HepG2 (cell line): ENCODE results near the gene NEURL1B. TPM values are rescaled to one million over a fixed set of nuclear protein-coding genes. Genes with fewer than 3 reads are reported as not detected.
A peak's percentile ranks its signal among the peaks of the same experiment; 100 is the strongest.
"Not testable (repeated sequence)": the region's sequence is repeated elsewhere in the genome, so short reads cannot be mapped to it uniquely, and the experiment has no call there.

Source experiments
- ATAC-seq: fragments of 200-7000 bp; cut with Tn5 transposase; 3 replicates; pipeline ENCODE4 v1.9.1; 2020; ENCODE audit warnings: mild to moderate bottlenecking, moderate library complexity
- BruUV-seq: library from RNA; stranded (reverse); fragments of 400-500 nt; replicated peaks from 2 replicates; lab custom pipeline; 2021; lab: Mats Ljungman, UMichigan
- CTCF ChIA-PET: fragments of 300-600 bp; formaldehyde crosslinking; extraction: SDS; loops from one replicate; lab custom pipeline; 2021; ENCODE audit warnings: low total read pairs, inconsistent platforms, low intra/inter-chr PET ratio; lab: Yijun Ruan, JAX
- POLR2A ChIA-PET: fragments of 350-600 bp; sonication (Branson Sonifier 250); formaldehyde crosslinking; loops from one replicate; lab custom pipeline; 2020; ENCODE audit warnings: antibody characterized with exemption, inconsistent platforms; lab: Yijun Ruan, JAX
- DNase-seq: peaks from one replicate; pipeline ENCODE4 v3.0.0-alpha.2; 2015; ENCODE audit warnings: low spot score
- FAIRE-seq: peaks from 3 replicates; lab custom pipeline; 2011; peaks lifted over from hg19 to GRCh38; lab: Jason Lieb, UNC
- H2AFZ ChIP-seq: one replicate; pipeline ENCODE4 v1.6.1; 2011; ENCODE audit warnings: low read length, inconsistent platforms
- H3K27ac ChIP-seq: fragments of 300-600 bp; 3 replicates; pipeline ENCODE4 v1.8.0; 2011; ENCODE audit warnings: mixed run types, mild to moderate bottlenecking, mixed read lengths, low read length, inconsistent platforms; ENCODE audit not compliant: insufficient read depth; ENCODE audit errors: extremely low read length
- H3K27me3 ChIP-seq, 2 experiments: fragments of 200-600 bp in 1 of 2; 2 replicates in 1 of 2; 3 replicates in 1 of 2; pipeline versions ENCODE4 v1.6.0 to v1.8.0; 2011; ENCODE audit warnings: low read length in 2 of 2, mild to moderate bottlenecking in 2 of 2, moderate library complexity in 2 of 2, inconsistent platforms in 1 of 2; ENCODE audit not compliant: insufficient read depth in 2 of 2, control insufficient read depth in 1 of 2
- H3K36me3 ChIP-seq, 2 experiments: fragments of 200-600 bp in 1 of 2; replicated peaks in 1 of 2; 2 replicates in 1 of 2; 3 replicates in 1 of 2; pipeline versions ENCODE4 v1.5.1 to v1.8.0; 2011; ENCODE audit warnings: low read length in 2 of 2, inconsistent platforms in 1 of 2; ENCODE audit not compliant: insufficient read depth in 2 of 2, control insufficient read depth in 1 of 2
- H3K4me1 ChIP-seq: 2 replicates; pipeline ENCODE4 v1.5.1; 2012; ENCODE audit warnings: low read length, inconsistent platforms; ENCODE audit not compliant: insufficient read depth
- H3K4me2 ChIP-seq: 2 replicates; pipeline ENCODE4 v1.6.0; 2011; ENCODE audit warnings: low read depth, low read length, inconsistent platforms
- H3K4me3 ChIP-seq, 3 experiments: fragments of 200-600 bp in 1 of 3; sonication (generic), shearing (Covaris generic) in 1 of 3; replicated peaks in 1 of 3; 2 replicates each; pipeline ENCODE4 v1.5.1; 2011 to 2016; ENCODE audit warnings: low read length in 3 of 3, inconsistent platforms in 2 of 3, low read depth in 2 of 3, mild to moderate bottlenecking in 2 of 3, control low read depth in 1 of 3, mixed read lengths in 1 of 3; ENCODE audit not compliant: insufficient read depth in 1 of 3
- H3K79me2 ChIP-seq: one replicate; pipeline ENCODE4 v1.6.1; 2011; ENCODE audit warnings: low read length, inconsistent platforms; ENCODE audit not compliant: insufficient read depth
- H3K9ac ChIP-seq: 2 replicates; pipeline ENCODE4 v1.6.0; 2011; ENCODE audit warnings: mild to moderate bottlenecking, low read depth, low read length, inconsistent platforms; ENCODE audit not compliant: insufficient read depth
- H3K9me3 ChIP-seq: 2 replicates; pipeline ENCODE4 v1.5.1; 2012; ENCODE audit warnings: mild to moderate bottlenecking, low read length
- H4K20me1 ChIP-seq: 2 replicates; pipeline ENCODE4 v1.6.0; 2011; ENCODE audit warnings: inconsistent platforms, mild to moderate bottlenecking, low read length, moderate library complexity; ENCODE audit not compliant: insufficient read depth
- HIVEP1 ChIP-seq: sonication (generic); formaldehyde crosslinking; IDR thresholded peaks from 2 replicates; pipeline ENCODE4 v1.4.0; 2020; ENCODE audit warnings: mild to moderate bottlenecking, missing genetic modification reagents
- MLLT10 ChIP-seq: sonication (generic); formaldehyde crosslinking; IDR thresholded peaks from 2 replicates; pipeline ENCODE4 v1.4.0; 2020; ENCODE audit warnings: missing genetic modification reagents
- NFKB2 ChIP-seq: sonication (generic); formaldehyde crosslinking; IDR thresholded peaks from 2 replicates; pipeline ENCODE4 v1.4.0; 2020; ENCODE audit warnings: missing genetic modification reagents, borderline replicate concordance
- WGBS: methylation state at CpG from one replicate; pipeline ENCODE4 v1.1.6; 2017; ENCODE audit warnings: low lambda C conversion rate; 5-methylcytosine and 5-hydroxymethylcytosine counted together
- in situ Hi-C: cut with HindIII; loops from 2 replicates; pipeline ENCODE4 v1.10.0; 2017; ENCODE audit warnings: low pct_unique_long_range_greater_than_20kb; ENCODE audit not compliant: extremely low pct_ligation_motif_present
- intact Hi-C: fragments of 100-400 bp; cut with micrococcal nuclease; formaldehyde crosslinking; loops from one replicate; pipeline ENCODE4 v1.10.0; 2022; ENCODE audit not compliant: unreplicated experiment
- polyA plus RNA-seq, 8 experiments: library from polyadenylated mRNA; depleted of rRNA in 3 of 8; stranded (reverse) in 7 of 8; unstranded in 1 of 8; fragments of >200 nt; fragmentation: Illumina TruSeq in 4 of 8; extraction: Trizol in 4 of 8; gene quantifications; 2 replicates each; pipeline versions ENCODE4 v1.2.1 to v1.2.3, GENCODE V29; 2011 to 2016; ENCODE audit warnings: low read depth in 4 of 8, missing spikeins in 1 of 8, mixed read lengths in 1 of 8; ENCODE audit not compliant: insufficient read depth in 1 of 8
- total RNA-seq, 5 experiments: library from RNA; depleted of rRNA; stranded (reverse); fragments of >200 nt; fragmentation: Illumina TruSeq; extraction: Trizol; gene quantifications; 2 replicates each; pipeline ENCODE4 v1.2.3, GENCODE V29; 2016; ENCODE audit warnings: low read depth in 1 of 5
- TF ChIP-seq, protein P1 (sequence below), 2 experiments: IDR thresholded peaks; 2 replicates each; pipeline ENCODE4 v1.6.1; 2011 to 2012; ENCODE audit warnings: low read length in 2 of 2, borderline replicate concordance in 1 of 2, low read depth in 1 of 2, mild to moderate bottlenecking in 1 of 2, moderate library complexity in 1 of 2

Gene NEURL1B
- total and polyA plus RNA-seq, 2 of the 13 experiments (the other 11 are each of a cell fraction or from before 2014, with no cell fraction given), result 0.09 to 0.13 TPM

DNA sequence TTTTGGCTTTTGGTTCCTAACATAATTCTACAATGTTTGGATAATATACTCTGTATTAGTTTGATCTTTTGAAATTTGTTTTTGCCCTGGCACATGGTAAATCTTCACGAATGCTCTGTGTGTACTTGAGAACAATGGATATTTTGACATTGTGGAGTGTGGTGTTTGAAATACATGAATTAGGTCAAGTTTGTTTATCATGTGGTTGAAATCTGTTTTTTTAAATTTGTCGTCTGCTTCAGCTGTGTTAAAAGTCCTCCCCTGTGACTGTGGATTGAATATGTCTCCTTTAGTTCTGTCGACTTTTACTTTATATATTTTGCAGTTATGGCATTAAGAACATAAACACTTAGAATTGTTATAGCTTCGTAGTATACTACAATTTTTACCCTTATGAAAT, 69.6 kb downstream of the NEURL1B start:
- intact Hi-C loops, result loop anchor here (10.0 kb wide), 1 partner anchor 434 kb away; the partner anchor contains the start of gene BNIP1

DNA sequence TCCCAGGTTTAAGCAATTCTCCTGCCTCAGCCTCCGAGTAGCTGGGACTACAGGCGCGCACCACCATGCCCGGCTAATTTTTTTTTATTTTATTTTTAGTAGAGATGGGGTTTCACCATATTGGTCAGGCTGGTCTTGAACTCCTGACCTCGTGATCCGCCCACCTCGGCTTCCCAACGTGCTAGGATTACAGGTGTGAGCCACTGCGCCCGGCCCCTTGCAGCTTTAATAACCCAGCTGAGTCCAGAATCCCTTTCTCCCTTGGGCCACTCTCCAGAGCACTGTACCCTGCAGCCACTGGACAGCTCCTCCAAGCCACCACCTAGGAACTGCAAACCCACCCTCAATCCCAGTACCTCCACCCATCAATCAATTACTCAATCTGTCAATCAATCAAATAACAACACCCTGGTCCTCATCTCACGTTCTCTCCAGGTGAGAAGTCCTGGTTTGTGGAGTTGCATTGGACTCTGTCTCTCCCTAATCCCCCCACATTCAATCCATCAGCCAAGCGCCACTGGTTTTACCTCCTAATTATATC, 70.3 kb downstream of the NEURL1B start:
- H3K79me2 ChIP-seq, ATAC-seq, DNase-seq, BruUV-seq, H4K20me1 ChIP-seq, H3K9me3 ChIP-seq, POLR2A ChIA-PET, H3K27me3 ChIP-seq, H3K36me3 ChIP-seq, H2AFZ ChIP-seq, H3K9ac ChIP-seq, H3K4me3 ChIP-seq, H3K4me2 ChIP-seq, H3K27ac ChIP-seq, FAIRE-seq: not testable (repeated sequence)
- H3K4me1 ChIP-seq, result peaks cover 55% of the 10 kb centered on the region
- intact Hi-C loops, result loop anchor here (10.0 kb wide), 1 partner anchor 433 kb away; the partner anchor contains the start of gene BNIP1
- CTCF ChIA-PET, result interaction anchor here (3.1 to 6.7 kb wide), 2 partner anchors 192 to 221 kb away, joined by 27 to 66 read pairs; no protein-coding TSS in a partner anchor
- in situ Hi-C loops, result loop anchor here (25.0 kb wide), 1 partner anchor 426 kb away; the partner anchor contains the start of gene BNIP1
- TF ChIP-seq, protein P1, sequence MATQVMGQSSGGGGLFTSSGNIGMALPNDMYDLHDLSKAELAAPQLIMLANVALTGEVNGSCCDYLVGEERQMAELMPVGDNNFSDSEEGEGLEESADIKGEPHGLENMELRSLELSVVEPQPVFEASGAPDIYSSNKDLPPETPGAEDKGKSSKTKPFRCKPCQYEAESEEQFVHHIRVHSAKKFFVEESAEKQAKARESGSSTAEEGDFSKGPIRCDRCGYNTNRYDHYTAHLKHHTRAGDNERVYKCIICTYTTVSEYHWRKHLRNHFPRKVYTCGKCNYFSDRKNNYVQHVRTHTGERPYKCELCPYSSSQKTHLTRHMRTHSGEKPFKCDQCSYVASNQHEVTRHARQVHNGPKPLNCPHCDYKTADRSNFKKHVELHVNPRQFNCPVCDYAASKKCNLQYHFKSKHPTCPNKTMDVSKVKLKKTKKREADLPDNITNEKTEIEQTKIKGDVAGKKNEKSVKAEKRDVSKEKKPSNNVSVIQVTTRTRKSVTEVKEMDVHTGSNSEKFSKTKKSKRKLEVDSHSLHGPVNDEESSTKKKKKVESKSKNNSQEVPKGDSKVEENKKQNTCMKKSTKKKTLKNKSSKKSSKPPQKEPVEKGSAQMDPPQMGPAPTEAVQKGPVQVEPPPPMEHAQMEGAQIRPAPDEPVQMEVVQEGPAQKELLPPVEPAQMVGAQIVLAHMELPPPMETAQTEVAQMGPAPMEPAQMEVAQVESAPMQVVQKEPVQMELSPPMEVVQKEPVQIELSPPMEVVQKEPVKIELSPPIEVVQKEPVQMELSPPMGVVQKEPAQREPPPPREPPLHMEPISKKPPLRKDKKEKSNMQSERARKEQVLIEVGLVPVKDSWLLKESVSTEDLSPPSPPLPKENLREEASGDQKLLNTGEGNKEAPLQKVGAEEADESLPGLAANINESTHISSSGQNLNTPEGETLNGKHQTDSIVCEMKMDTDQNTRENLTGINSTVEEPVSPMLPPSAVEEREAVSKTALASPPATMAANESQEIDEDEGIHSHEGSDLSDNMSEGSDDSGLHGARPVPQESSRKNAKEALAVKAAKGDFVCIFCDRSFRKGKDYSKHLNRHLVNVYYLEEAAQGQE (IDR thresholded peaks at IDR 0.05; ENCODE audit: borderline replicate concordance in 1 of 2, low read depth in 1 of 2, low read length in 2 of 2), result 0 out of 4 replicates have a peak, but pooled peaks of 1 of the 2 experiments have one; percentile 35
- 27% methylated on average over 12 of the region's 12 CpGs for WGBS

More for the DNA sequence above, 69.6 kb downstream of the NEURL1B start:
- no peak overlapping the region for H2AFZ ChIP-seq
- CTCF ChIA-PET, result no interaction called here
- TF ChIP-seq HIVEP1 (CRISPR knock-in tag), result no peak
- no peak for TF ChIP-seq MLLT10 (CRISPR knock-in tag)
- no peak for TF ChIP-seq NFKB2 (CRISPR knock-in tag)
- no TSS peak for BruUV-seq
- no peak overlapping the region for H3K4me2 ChIP-seq
- no peaks in the 10 kb centered on the region for H4K20me1 ChIP-seq
- H3K9me3 ChIP-seq, result no peaks in the 10 kb centered on the region
- FAIRE-seq (no peak), DNase-seq (no peak), ATAC-seq (no peak)
- H3K27me3 ChIP-seq, result 0 out of 5 replicates have a peak, but pooled peaks cover 0 to 5% of the 10 kb centered on the region in 2 experiments
- H3K79me2 ChIP-seq, result no peaks in the 10 kb centered on the region
- peaks cover 47% of the 10 kb centered on the region for H3K4me1 ChIP-seq
- H3K27ac ChIP-seq, result no peak overlapping the region
- no peak overlapping the region for H3K9ac ChIP-seq
- POLR2A ChIA-PET, result no interaction called here
- no peaks in the 10 kb centered on the region for H3K36me3 ChIP-seq
- no peak overlapping the region for H3K4me3 ChIP-seq
- in situ Hi-C loops, result loop anchor here (25.0 kb wide), 1 partner anchor 427 kb away; the partner anchor contains the start of gene BNIP1
- 16% methylated on average over 4 of the region's 4 CpGs for WGBS
